Breast epithelium (tissue), 4 donors: ENCODE data around the gene VPS35L. TPM values are rescaled to one million over a fixed set of nuclear protein-coding genes. Genes with fewer than 3 reads are reported as not detected.
"Not testable (repeated sequence)": the region's sequence is repeated elsewhere in the genome, so short reads cannot be mapped to it uniquely, and the experiment has no call there.

Experiments used
- DNase-seq, 2 donors: peaks; one replicate each; pipeline ENCODE4 v3.0.0-alpha.2; 2019; ENCODE audit warnings: low spot score in 2 of 2
- H3K27ac ChIP-seq, 2 donors: fragments of 200-600 bp; sonication (generic) in 1 of 2; one replicate each; pipeline ENCODE4 v1.5.1; 2016 to 2019; ENCODE audit warnings: mild to moderate bottlenecking in 1 of 2
- H3K27me3 ChIP-seq, 2 donors: fragments of 200-600 bp; sonication (generic) in 1 of 2; one replicate each; pipeline versions ENCODE4 v1.5.1 to v1.6.0; 2017 to 2019; ENCODE audit warnings: control low read depth in 1 of 2, mild to moderate bottlenecking in 1 of 2
- H3K36me3 ChIP-seq: fragments of 200-600 bp; one replicate; pipeline ENCODE4 v1.5.1; 2019
- H3K4me1 ChIP-seq, 2 donors: fragments of 200-600 bp; sonication (generic); one replicate each; pipeline ENCODE4 v1.5.1; 2016 to 2019; ENCODE audit warnings: control low read depth in 1 of 2
- H3K4me3 ChIP-seq, 3 donors: fragments of 200-600 bp; sonication (generic); 1 replicate in 2 of 3; 2 replicates in 1 of 3; pipeline ENCODE4 v1.5.1; 2016 to 2019; ENCODE audit warnings: mild to moderate bottlenecking in 3 of 3, moderate library complexity in 2 of 3
- H3K9me3 ChIP-seq, 2 donors: fragments of 200-600 bp; sonication (generic) in 1 of 2; one replicate each; pipeline ENCODE4 v1.5.1; 2016 to 2019; ENCODE audit warnings: control low read depth in 1 of 2
- CTCF ChIP-seq, 3 donors: fragments of 450-650 bp; IDR thresholded peaks; one replicate each; pipeline ENCODE4 v1.5.1; 2016 to 2017; ENCODE audit warnings: antibody characterized with exemption in 3 of 3, mild to moderate bottlenecking in 3 of 3, moderate library complexity in 3 of 3
- POLR2A ChIP-seq: fragments of 450-650 bp; IDR thresholded peaks from one replicate; pipeline ENCODE4 v1.6.1; 2016; ENCODE audit warnings: antibody characterized with exemption, mild to moderate bottlenecking, moderate library complexity
- POLR2AphosphoS5 ChIP-seq, 3 donors: sonication (generic); formaldehyde crosslinking; IDR thresholded peaks; one replicate each; pipeline ENCODE4 v1.6.1; 2017; ENCODE audit warnings: antibody characterized with exemption in 3 of 3
- intact Hi-C: fragments of 100-400 bp; cut with DNase I; formaldehyde crosslinking; loops from one replicate; pipeline ENCODE4 v1.15.1; 2023; ENCODE audit warnings: low total_unique reads
- total RNA-seq, 3 donors: library from RNA; depleted of rRNA; stranded (reverse); fragments of >200 nt; gene quantifications; one replicate each; pipeline ENCODE4 v1.1.0, GENCODE V29; 2016

VPS35L gene
- total RNA-seq, 3 donors from 2014 or later, result 36.4 to 43.3 (median 40.5) TPM

- Histone ChIP-seq H3K27ac (no peak overlapping the region), H3K4me3 (no peak overlapping the region), H3K4me1 (no peaks in the 10 kb centered on the region), H3K36me3 (no peaks in the 10 kb centered on the region), H3K27me3 (no peaks in the 10 kb centered on the region), H3K9me3 (no peaks in the 10 kb centered on the region)
- DNase-seq, result no peak
- intact Hi-C loops, result no loop called here
- TF ChIP-seq POLR2A, result no peak
- TF ChIP-seq CTCF (IDR thresholded peaks at IDR 0.05), result no peak
- TF ChIP-seq POLR2AphosphoS5 (IDR thresholded peaks at IDR 0.05), result no peak
Measured at GRCh38 chr16:19678804-19679203, 123.3 kb downstream of the VPS35L start.

GRCh38 chr16:19679281-19679680 is 123.8 kb downstream of the VPS35L start:
- H3K36me3 ChIP-seq, H3K27me3 ChIP-seq, DNase-seq, intact Hi-C loops, H3K9me3 ChIP-seq, H3K4me3 ChIP-seq, H3K27ac ChIP-seq, H3K4me1 ChIP-seq: not testable (repeated sequence)

GRCh38 chr16:19680881-19681340 is 125.4 kb downstream of the VPS35L start:
- no peak overlapping the region for H3K4me3 ChIP-seq
- no peaks in the 10 kb centered on the region for H3K9me3 ChIP-seq
- H3K27me3 ChIP-seq, result no peaks in the 10 kb centered on the region
- no peak for DNase-seq
- no peak overlapping the region for H3K27ac ChIP-seq
- no peaks in the 10 kb centered on the region for H3K4me1 ChIP-seq
- no peaks in the 10 kb centered on the region for H3K36me3 ChIP-seq
- intact Hi-C loops, result no loop called here
- no peak for TF ChIP-seq POLR2A
- TF ChIP-seq POLR2AphosphoS5 (IDR thresholded peaks at IDR 0.05), result no peak
- TF ChIP-seq CTCF (IDR thresholded peaks at IDR 0.05), result no peak

GRCh38 chr16:19681637-19682036 is 126.1 kb downstream of the VPS35L start:
- H3K4me3 ChIP-seq, result no peak overlapping the region
- no peaks in the 10 kb centered on the region for H3K9me3 ChIP-seq
- no peak overlapping the region for H3K27ac ChIP-seq
- intact Hi-C loops, result no loop called here
- H3K4me1 ChIP-seq, result no peaks in the 10 kb centered on the region
- TF ChIP-seq POLR2AphosphoS5 (IDR thresholded peaks at IDR 0.05) (no peak), CTCF (IDR thresholded peaks at IDR 0.05) (no peak), POLR2A (no peak)
- H3K27me3 ChIP-seq, result no peaks in the 10 kb centered on the region
- H3K36me3 ChIP-seq, result no peaks in the 10 kb centered on the region
- no peak for DNase-seq

- H3K36me3 ChIP-seq, result no peaks in the 10 kb centered on the region
- no peaks in the 10 kb centered on the region for H3K4me1 ChIP-seq
- intact Hi-C loops, result no loop called here
- H3K9me3 ChIP-seq, result no peaks in the 10 kb centered on the region
- no peak for DNase-seq
- no peak overlapping the region for H3K4me3 ChIP-seq
- H3K27ac ChIP-seq, result no peak overlapping the region
- H3K27me3 ChIP-seq, result no peaks in the 10 kb centered on the region
- TF ChIP-seq CTCF (IDR thresholded peaks at IDR 0.05) (no peak), POLR2AphosphoS5 (IDR thresholded peaks at IDR 0.05) (no peak), POLR2A (no peak)
Measured at GRCh38 chr16:19683453-19684236, 128.1 kb downstream of the VPS35L start.
